GM13976 (cell line): ENCODE data around the gene UNC13B.

ENCODE experiments used
- DNase-seq: peaks from one replicate; pipeline ENCODE4 v3.0.0; 2012; ENCODE audit warnings: low spot score
- in situ Hi-C: fragments of 300-500 bp; cut with MboI; formaldehyde crosslinking; loops from one replicate; pipeline ENCODE4 v1.12.0; 2022; ENCODE audit warnings: low sequenced_read_pairs, mixed read lengths, inconsistent platforms; ENCODE audit not compliant: unreplicated experiment
- TF ChIP-seq, protein P1 (sequence below): IDR thresholded peaks from 2 replicates; pipeline ENCODE4 v1.5.1; 2012; ENCODE audit warnings: borderline replicate concordance, mild to moderate bottlenecking; ENCODE audit not compliant: insufficient read depth; ENCODE audit errors: extremely low read depth, missing control alignments, control extremely low read depth

UNC13B gene

DNA sequence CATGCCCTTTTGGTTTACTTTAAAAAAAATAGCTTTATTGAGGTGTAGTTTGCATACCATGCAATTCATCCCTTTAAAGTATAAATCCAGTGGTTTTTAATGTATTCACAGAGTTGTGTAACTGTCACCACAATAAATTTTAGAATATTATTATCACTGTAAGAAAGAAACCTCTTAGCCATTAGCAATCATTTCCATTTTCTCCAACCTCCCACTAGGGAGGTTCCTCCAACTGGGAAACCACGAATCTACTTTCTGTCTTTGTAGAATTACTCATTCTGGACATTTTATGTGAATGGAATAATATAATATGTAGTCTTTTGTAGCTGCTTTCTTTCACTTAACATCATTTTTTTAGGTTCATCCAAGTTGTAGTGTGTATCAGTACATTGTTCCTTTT, 43.5 kb downstream of the UNC13B start:
- no peak for DNase-seq
- TF ChIP-seq, protein P1, sequence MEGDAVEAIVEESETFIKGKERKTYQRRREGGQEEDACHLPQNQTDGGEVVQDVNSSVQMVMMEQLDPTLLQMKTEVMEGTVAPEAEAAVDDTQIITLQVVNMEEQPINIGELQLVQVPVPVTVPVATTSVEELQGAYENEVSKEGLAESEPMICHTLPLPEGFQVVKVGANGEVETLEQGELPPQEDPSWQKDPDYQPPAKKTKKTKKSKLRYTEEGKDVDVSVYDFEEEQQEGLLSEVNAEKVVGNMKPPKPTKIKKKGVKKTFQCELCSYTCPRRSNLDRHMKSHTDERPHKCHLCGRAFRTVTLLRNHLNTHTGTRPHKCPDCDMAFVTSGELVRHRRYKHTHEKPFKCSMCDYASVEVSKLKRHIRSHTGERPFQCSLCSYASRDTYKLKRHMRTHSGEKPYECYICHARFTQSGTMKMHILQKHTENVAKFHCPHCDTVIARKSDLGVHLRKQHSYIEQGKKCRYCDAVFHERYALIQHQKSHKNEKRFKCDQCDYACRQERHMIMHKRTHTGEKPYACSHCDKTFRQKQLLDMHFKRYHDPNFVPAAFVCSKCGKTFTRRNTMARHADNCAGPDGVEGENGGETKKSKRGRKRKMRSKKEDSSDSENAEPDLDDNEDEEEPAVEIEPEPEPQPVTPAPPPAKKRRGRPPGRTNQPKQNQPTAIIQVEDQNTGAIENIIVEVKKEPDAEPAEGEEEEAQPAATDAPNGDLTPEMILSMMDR: no peak
- in situ Hi-C loops: no loop called here

DNA sequence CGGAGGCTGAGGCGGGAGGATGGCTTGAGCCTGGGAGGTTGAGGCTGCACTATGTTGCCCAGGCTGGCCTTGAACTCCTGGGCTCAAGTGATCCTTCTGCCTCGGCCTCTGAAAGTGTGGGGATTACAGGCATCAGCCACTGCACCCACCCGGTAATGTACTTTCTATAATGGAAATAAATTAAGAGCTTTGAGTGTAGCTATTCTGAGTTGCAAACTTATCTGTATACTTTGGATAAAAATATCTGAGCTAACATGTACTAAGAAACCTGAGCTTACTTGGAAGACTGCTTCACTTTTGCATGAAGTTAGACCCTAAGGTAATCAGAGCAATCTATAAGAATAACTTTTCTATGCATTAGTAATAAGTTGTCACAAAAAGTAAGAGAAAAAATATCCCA, 50.0 kb downstream of the UNC13B start:
- TF ChIP-seq, protein P1: no peak
- in situ Hi-C loops: no loop called here
- DNase-seq: no peak

DNA sequence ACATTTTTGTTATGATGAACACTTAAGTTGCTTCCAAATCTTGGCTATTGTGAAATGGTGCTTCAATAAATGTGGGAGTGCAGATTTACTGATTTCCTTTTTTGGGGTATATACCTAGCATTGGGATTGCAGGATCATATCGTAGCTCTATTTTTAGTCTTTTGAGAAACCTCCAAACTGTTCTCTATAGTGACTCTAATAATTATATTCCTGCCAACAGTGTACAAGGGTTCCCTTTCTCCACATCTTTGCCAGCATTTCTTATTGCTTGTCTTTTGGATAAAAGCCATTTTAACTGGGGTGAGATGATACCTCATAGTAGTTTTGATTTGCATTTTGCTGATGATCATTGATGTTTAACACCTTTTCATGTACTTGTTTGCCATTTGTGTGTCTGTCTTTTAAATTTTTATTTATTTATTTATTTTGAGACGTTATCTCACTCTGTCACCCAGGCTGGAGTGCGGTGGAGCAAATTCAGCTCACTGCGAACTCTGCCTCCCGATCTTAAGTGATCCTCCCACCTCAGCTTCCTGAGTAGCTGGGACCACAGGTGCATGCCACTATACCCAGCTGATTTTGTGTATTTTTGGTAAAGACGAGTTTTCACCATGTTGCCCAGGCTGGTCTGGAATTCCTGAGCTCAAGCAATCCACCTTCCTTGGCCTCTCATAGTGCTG, 59.0 kb downstream of the UNC13B start:
- TF ChIP-seq, protein P1: no peak
- in situ Hi-C loops: no loop called here
- DNase-seq: no peak

DNA sequence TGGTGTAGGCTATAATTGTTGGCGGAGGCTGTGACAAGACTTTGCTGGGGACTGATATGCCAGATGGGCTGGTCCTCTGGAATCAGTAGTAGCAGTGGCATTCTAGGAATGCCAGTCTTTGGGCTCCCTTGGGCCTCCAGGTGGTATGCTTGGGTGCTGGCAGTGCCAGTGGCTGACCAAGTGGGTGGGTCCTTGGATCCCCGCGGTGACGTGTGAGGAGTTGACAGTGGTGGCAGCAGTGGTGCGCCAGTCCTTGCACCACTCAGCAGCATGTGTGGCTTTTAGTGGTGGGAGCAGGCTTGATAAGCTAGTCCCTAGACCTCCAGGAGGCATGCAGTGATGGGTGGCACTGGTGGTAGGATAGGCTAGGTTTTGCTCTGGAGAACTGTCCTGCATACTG, 63.9 kb downstream of the UNC13B start:
- TF ChIP-seq, protein P1: no peak
- DNase-seq: no peak
- in situ Hi-C loops: no loop called here

DNA sequence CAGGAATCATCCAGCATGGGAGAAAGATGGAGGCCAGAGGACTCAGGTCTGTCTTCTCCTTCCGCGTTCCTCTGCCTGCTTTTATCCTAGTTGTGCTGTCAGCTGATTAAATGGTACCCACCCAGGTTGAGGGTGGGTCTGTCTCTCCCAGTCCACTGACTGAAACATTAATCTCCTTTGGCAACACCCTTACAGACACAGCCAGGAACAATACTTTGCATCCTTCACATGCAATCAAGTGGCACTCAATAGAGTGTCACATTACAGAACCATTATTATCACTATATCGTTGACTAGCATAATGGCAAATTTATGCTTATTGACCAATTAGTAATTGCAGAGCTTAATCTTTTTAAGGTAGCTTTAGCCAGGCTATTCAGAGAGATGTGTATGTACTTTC, 64.8 kb downstream of the UNC13B start:
- in situ Hi-C loops: no loop called here
- no peak for DNase-seq
- TF ChIP-seq, protein P1: no peak

DNA sequence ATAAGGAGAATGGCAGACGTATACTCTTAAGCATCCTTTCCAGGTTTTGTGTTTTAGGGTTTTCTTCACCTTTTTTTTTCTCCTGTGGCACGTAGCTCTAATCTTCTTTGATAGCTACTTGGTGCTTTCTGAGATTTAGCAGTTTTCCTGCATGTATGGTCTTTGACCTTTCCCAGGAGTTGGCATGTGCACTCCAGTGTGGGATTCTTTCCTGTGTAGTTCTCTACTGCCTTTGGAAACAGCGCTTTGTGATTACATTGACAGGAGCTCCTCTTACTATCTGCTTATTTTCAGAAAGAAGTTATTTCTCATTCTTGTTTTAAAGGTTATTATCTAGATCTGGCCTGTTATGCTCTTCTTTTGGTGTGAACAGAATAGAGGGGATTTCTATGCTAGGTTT, 65.5 kb downstream of the UNC13B start:
- TF ChIP-seq, protein P1: no peak
- in situ Hi-C loops: no loop called here
- DNase-seq: no peak
